Testis (tissue), 3 donors: ENCODE results near the gene CCT7. TPM values are rescaled to one million over a fixed set of nuclear protein-coding genes. Genes with fewer than 3 reads are reported as not detected.

Experiments used
- DNase-seq: peaks from one replicate; pipeline ENCODE4 v3.0.0-alpha.2; 2019
- H3K27ac ChIP-seq, 2 donors: fragments of 200-600 bp; sonication (generic); one replicate each; pipeline ENCODE4 v1.5.1; 2019
- H3K27me3 ChIP-seq: fragments of 200-600 bp; sonication (generic); one replicate; pipeline ENCODE4 v1.5.1; 2019
- H3K36me3 ChIP-seq: fragments of 200-600 bp; sonication (generic); one replicate; pipeline ENCODE4 v1.5.1; 2017; ENCODE audit warnings: low read depth; ENCODE audit errors: missing control alignments
- H3K4me1 ChIP-seq: fragments of 200-600 bp; sonication (generic); one replicate; pipeline ENCODE4 v1.5.1; 2019
- H3K4me3 ChIP-seq, 2 donors: fragments of 200-600 bp; sonication (generic); one replicate each; pipeline ENCODE4 v1.5.1; 2017 to 2019
- H3K9me3 ChIP-seq: fragments of 200-600 bp; sonication (generic); one replicate; pipeline ENCODE4 v1.5.1; 2017
- CTCF ChIP-seq, 3 experiments: fragments of 450-650 bp in 2 of 3; fragments of 200-600 bp in 1 of 3; sonication (generic) in 1 of 3; IDR thresholded peaks; one replicate each; pipeline ENCODE4 v1.5.1; 2016 to 2019; ENCODE audit warnings: antibody characterized with exemption in 3 of 3, mild to moderate bottlenecking in 2 of 3, moderate library complexity in 1 of 3
- POLR2A ChIP-seq: fragments of 450-650 bp; IDR thresholded peaks from one replicate; pipeline ENCODE4 v1.6.1; 2017; ENCODE audit warnings: antibody characterized with exemption, mild to moderate bottlenecking, moderate library complexity
- WGBS, 2 donors: methylation state at CpG; one replicate each; pipeline ENCODE4 v1.1.5; 2018; 5-methylcytosine and 5-hydroxymethylcytosine counted together
- intact Hi-C: fragments of 100-400 bp; cut with DNase I; formaldehyde crosslinking; loops from one replicate; pipeline ENCODE4 v1.15.1; 2023; ENCODE audit warnings: low total_unique reads
- polyA plus RNA-seq: library from polyadenylated mRNA; stranded (reverse); fragments of 350-450 nt; fragmentation: Illumina TruSeq; extraction: RNeasy Lipid Tissue Mini Kit (QIAGEN cat#74804); gene quantifications from one replicate; pipeline ENCODE4 v1.2.3, GENCODE V29; 2014; ENCODE audit warnings: low read depth, low replicate concordance; ENCODE audit not compliant: insufficient read depth
- total RNA-seq, 2 donors: library from RNA; depleted of rRNA; stranded (reverse); fragments of >200 nt; gene quantifications; one replicate each; pipeline ENCODE4 v1.2.3, GENCODE V29; 2016

The CCT7 gene
- total and polyA plus RNA-seq, 3 donors from 2014 or later = 237 to 459 (median 262) TPM

GRCh38 chr2:73289304-73289703, 55.2 kb downstream of the CCT7 start:
- intact Hi-C loops = no loop called here

GRCh38 chr2:73290049-73290839, 56.1 kb downstream of the CCT7 start:
- Histone ChIP-seq H3K9me3 (no peaks in the 10 kb centered on the region), H3K27ac (no peak overlapping the region), H3K4me3 (no peak overlapping the region), H3K4me1 (no peaks in the 10 kb centered on the region), H3K27me3 (no peaks in the 10 kb centered on the region), H3K36me3 (no peaks in the 10 kb centered on the region)
- WGBS, 2 donors = 42 to 50% methylated on average over 6 of the region's 6 CpGs
- peak; percentile 54 for DNase-seq
- intact Hi-C loops = no loop called here
- peak in 1 of 3 experiments; percentile 42 for TF ChIP-seq CTCF (IDR thresholded peaks at IDR 0.05)
- no peak for TF ChIP-seq POLR2A

More at GRCh38 chr2:73289304-73289703, 55.2 kb downstream of the CCT7 start:
- H3K4me3 ChIP-seq = no peak overlapping the region
- peaks cover 6% of the 10 kb centered on the region for H3K4me1 ChIP-seq
- H3K9me3 ChIP-seq = no peaks in the 10 kb centered on the region
- no peaks in the 10 kb centered on the region for H3K27me3 ChIP-seq
- H3K27ac ChIP-seq = no peak overlapping the region
- H3K36me3 ChIP-seq = no peaks in the 10 kb centered on the region
- TF ChIP-seq CTCF (IDR thresholded peaks at IDR 0.05) = no peak
- DNase-seq = no peak

DNA sequence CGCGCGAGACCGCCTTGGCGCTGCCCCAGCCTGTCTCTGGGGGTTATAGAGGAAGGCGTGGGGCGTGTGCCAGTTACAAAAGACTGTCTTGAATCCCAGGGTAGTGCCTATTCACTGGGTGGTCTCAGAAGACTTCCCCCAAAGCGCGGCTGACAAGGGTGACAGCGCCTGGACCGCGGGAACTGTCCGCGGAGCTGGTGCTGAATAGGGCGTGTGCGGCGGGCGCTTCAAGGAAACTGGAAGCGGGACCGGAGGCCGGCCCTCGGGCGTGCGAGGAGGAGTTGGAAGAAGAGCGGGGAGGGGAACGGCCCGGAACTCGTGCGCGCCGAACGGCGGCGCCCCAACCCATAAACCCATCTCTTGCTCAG, 57.0 kb downstream of the CCT7 start:
- TF ChIP-seq CTCF (IDR thresholded peaks at IDR 0.05) = no peak
- TF ChIP-seq POLR2A = no peak
- WGBS, 2 donors = 2 to 3% methylated on average over 30 to 34 of the region's 34 CpGs
- no peaks in the 10 kb centered on the region for H3K36me3 ChIP-seq
- H3K27me3 ChIP-seq = no peaks in the 10 kb centered on the region
- peak; percentile 77 for DNase-seq
- intact Hi-C loops = no loop called here
- no peaks in the 10 kb centered on the region for H3K9me3 ChIP-seq
- peak overlapping the region; percentile 4 to 42 for H3K4me3 ChIP-seq
- H3K4me1 ChIP-seq = no peaks in the 10 kb centered on the region
- no peak overlapping the region for H3K27ac ChIP-seq

- no peak overlapping the region for H3K27ac ChIP-seq
- peak overlapping the region; percentile 4 to 42 for H3K4me3 ChIP-seq
- intact Hi-C loops = no loop called here
- H3K9me3 ChIP-seq = no peaks in the 10 kb centered on the region
- no peaks in the 10 kb centered on the region for H3K36me3 ChIP-seq
- TF ChIP-seq CTCF (IDR thresholded peaks at IDR 0.05) (no peak), POLR2A (no peak)
- no peak for DNase-seq
- 1 to 4% methylated on average over 5 to 74 of the region's 82 CpGs for WGBS, 2 donors
- no peaks in the 10 kb centered on the region for H3K27me3 ChIP-seq
- no peaks in the 10 kb centered on the region for H3K4me1 ChIP-seq
Measured at GRCh38 chr2:73291461-73292315, 57.6 kb downstream of the CCT7 start.
